A673 (cell line): ENCODE results near the gene LUC7L2.

Experiments used
- EZH2 ChIP-seq: fragments of 200-600 bp; sonication (generic); IDR thresholded peaks from 2 replicates; pipeline ENCODE4 v1.6.1; 2017; ENCODE audit warnings: borderline replicate concordance, low read depth, mild to moderate bottlenecking, mixed read lengths, antibody characterized with exemption, low read length; ENCODE audit not compliant: poor library complexity, severe bottlenecking
- TF ChIP-seq, protein P1 (sequence below): fragments of 300-800, 200-600 bp; sonication (generic); conservative IDR thresholded peaks from 2 replicates; pipeline ENCODE4 v1.5.1; 2017; ENCODE audit warnings: low read depth, mild to moderate bottlenecking, antibody characterized with exemption, low read length, moderate library complexity, mixed read lengths

DNA sequence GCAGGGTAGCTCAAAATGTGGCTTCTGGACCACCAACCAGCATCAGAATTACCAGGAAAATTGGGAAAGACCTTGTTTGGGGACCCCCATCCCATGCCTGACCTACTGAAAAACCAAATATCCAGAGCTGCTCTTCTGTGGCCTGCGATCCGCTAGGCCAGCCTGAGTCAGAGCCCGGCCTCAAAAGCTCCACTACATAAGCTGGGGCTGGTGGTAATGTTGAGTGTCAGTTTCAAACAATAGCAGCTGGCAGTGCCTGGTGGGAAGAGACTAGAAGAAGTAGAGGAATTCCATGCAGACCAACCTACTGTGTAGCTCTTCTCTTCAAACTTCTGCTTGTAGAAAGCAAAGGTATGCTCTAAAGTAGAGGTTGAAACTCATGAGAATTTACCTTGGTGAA is 71.8 kb downstream of the LUC7L2 start:
- TF ChIP-seq EZH2, result no peak
- TF ChIP-seq, protein P1, sequence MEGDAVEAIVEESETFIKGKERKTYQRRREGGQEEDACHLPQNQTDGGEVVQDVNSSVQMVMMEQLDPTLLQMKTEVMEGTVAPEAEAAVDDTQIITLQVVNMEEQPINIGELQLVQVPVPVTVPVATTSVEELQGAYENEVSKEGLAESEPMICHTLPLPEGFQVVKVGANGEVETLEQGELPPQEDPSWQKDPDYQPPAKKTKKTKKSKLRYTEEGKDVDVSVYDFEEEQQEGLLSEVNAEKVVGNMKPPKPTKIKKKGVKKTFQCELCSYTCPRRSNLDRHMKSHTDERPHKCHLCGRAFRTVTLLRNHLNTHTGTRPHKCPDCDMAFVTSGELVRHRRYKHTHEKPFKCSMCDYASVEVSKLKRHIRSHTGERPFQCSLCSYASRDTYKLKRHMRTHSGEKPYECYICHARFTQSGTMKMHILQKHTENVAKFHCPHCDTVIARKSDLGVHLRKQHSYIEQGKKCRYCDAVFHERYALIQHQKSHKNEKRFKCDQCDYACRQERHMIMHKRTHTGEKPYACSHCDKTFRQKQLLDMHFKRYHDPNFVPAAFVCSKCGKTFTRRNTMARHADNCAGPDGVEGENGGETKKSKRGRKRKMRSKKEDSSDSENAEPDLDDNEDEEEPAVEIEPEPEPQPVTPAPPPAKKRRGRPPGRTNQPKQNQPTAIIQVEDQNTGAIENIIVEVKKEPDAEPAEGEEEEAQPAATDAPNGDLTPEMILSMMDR, result no peak
